ENCODE measurements around the gene LCE7A. TPM values are rescaled to one million over a fixed set of nuclear protein-coding genes. Genes with fewer than 3 reads are reported as not detected.

LCE7A gene
- total RNA-seq = not detected
- long read RNA-seq, donor 1 = 0 reads
- long read RNA-seq, donor 2 = 0 reads

GRCh38 chr1:152859696-152860095, at the start of gene LCE7A:
Gene LCE7A (plus strand): TSS chr1:152859996. CDS start chr1:152860698, 702 bp downstream.
- no peak for DNase-seq (ENCODE audit: low spot score)
- intact Hi-C loops (cut with DNase I) = no loop called here

- intact Hi-C loops (cut with DNase I) = no loop called here
- DNase-seq (ENCODE audit: low spot score) = no peak
Observed at GRCh38 chr1:152811050-152811449, 48.7 kb upstream of the LCE7A start.

GRCh38 chr1:152811671-152812070, 48.1 kb upstream of the LCE7A start, which contains the start of gene LCE1B:
Gene LCE1B (plus strand): TSS chr1:152811971. CDS start chr1:152812447, 476 bp downstream.
- DNase-seq (ENCODE audit: low spot score) = no peak
- intact Hi-C loops (cut with DNase I) = no loop called here

GRCh38 chr1:152817309-152817708, 42.5 kb upstream of the LCE7A start:
- DNase-seq (ENCODE audit: low spot score) = no peak
- intact Hi-C loops (cut with DNase I) = no loop called here

GRCh38 chr1:152823294-152823693, 36.5 kb upstream of the LCE7A start:
- no peak for DNase-seq (ENCODE audit: low spot score)
- intact Hi-C loops (cut with DNase I) = no loop called here

GRCh38 chr1:152824964-152825363, 34.8 kb upstream of the LCE7A start:
- intact Hi-C loops (cut with DNase I) = no loop called here

GRCh38 chr1:152827173-152827572, 32.6 kb upstream of the LCE7A start, which contains the start of gene LCE1A:
Gene LCE1A (plus strand): TSS chr1:152827473. CDS start chr1:152827473, 0 bp downstream.
- DNase-seq (ENCODE audit: low spot score) = no peak
- intact Hi-C loops (cut with DNase I) = no loop called here

More at GRCh38 chr1:152824964-152825363, 34.8 kb upstream of the LCE7A start:
- DNase-seq (ENCODE audit: low spot score) = no peak

- intact Hi-C loops (cut with DNase I) = no loop called here
- no peak for DNase-seq (ENCODE audit: low spot score)
Observed at GRCh38 chr1:152836870-152837269, 22.9 kb upstream of the LCE7A start.

- DNase-seq (ENCODE audit: low spot score) = no peak
- intact Hi-C loops (cut with DNase I) = loop anchor here in 1 of 2 donors (10.0 kb wide), 1 partner anchor 62 kb away; the partner anchor contains the start of gene IVL
Observed at GRCh38 chr1:152842556-152842955, 17.2 kb upstream of the LCE7A start, which contains the start of gene LCE6A. Gene LCE6A (plus strand): TSS chr1:152842856. CDS start chr1:152843521, 665 bp downstream.

GRCh38 chr1:152855661-152856060, 4.1 kb upstream of the LCE7A start:
- DNase-seq (ENCODE audit: low spot score) = no peak
- intact Hi-C loops (cut with DNase I) = no loop called here

- DNase-seq (ENCODE audit: low spot score) = no peak
- intact Hi-C loops (cut with DNase I) = no loop called here
Observed at GRCh38 chr1:152858062-152858461, 1.7 kb upstream of the LCE7A start.

- DNase-seq (ENCODE audit: low spot score) = no peak
- intact Hi-C loops (cut with DNase I) = no loop called here
Observed at GRCh38 chr1:152860129-152860528, 333 bp downstream of the LCE7A start.

GRCh38 chr1:152861374-152861773, 1.6 kb downstream of the LCE7A start:
- DNase-seq (ENCODE audit: low spot score) = no peak
- intact Hi-C loops (cut with DNase I) = no loop called here

- intact Hi-C loops (cut with DNase I) = no loop called here
- no peak for DNase-seq (ENCODE audit: low spot score)
Observed at GRCh38 chr1:152864443-152864842, 4.6 kb downstream of the LCE7A start.

GRCh38 chr1:152866321-152866720, 6.5 kb downstream of the LCE7A start:
- no peak for DNase-seq (ENCODE audit: low spot score)
- intact Hi-C loops (cut with DNase I) = no loop called here

GRCh38 chr1:152869808-152870419, 10.1 kb downstream of the LCE7A start:
- intact Hi-C loops (cut with DNase I) = no loop called here
- DNase-seq (ENCODE audit: low spot score) = no peak

GRCh38 chr1:152870831-152871730, 11.3 kb downstream of the LCE7A start:
- DNase-seq (ENCODE audit: low spot score) = no peak
- intact Hi-C loops (cut with DNase I) = no loop called here

- intact Hi-C loops (cut with DNase I) = no loop called here
- no peak for DNase-seq (ENCODE audit: low spot score)
Observed at GRCh38 chr1:152871731-152872126, 11.9 kb downstream of the LCE7A start.

- intact Hi-C loops (cut with DNase I) = no loop called here
- no peak for DNase-seq (ENCODE audit: low spot score)
Observed at GRCh38 chr1:152873495-152873894, 13.7 kb downstream of the LCE7A start.

- intact Hi-C loops (cut with DNase I) = no loop called here
- DNase-seq (ENCODE audit: low spot score) = no peak
Observed at GRCh38 chr1:152876827-152877226, 17.0 kb downstream of the LCE7A start.
